Hypothalamus (tissue), 51 donors: ENCODE data around the gene EDN2.
A peak's percentile ranks its signal among the peaks of the same experiment; 100 is the strongest.

Experiments used
- DNase-seq, 51 donors: peaks; one replicate each; lab custom pipeline; 2025; lab: John Stamatoyannopoulos, UW

The EDN2 gene

GRCh38 chr1:41471658-41472057 lies 12.8 kb downstream of the EDN2 start:
- DNase-seq, result no peak

DNA sequence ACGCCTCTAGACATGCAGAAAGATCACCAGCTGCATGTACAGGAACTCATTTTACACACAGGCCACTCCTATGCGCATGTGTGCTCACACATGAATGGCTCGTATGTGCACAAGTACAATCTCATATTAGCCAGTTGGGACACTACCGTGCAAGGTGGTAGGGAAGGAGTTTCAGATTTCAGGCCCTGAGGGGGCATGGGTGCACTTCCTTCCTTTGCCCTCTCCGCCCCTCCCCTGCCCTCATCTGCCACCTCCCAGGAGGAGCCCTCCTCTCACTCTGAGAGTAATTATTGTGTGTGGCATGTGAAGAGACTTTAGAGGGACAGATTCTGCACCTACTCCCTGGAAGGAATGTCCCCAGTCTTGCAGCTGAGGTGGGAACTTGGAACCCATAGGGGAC lies 14.8 kb downstream of the EDN2 start:
- DNase-seq, result no peak

GRCh38 chr1:41468122-41468762 lies 16.2 kb downstream of the EDN2 start:
- no peak for DNase-seq

DNA sequence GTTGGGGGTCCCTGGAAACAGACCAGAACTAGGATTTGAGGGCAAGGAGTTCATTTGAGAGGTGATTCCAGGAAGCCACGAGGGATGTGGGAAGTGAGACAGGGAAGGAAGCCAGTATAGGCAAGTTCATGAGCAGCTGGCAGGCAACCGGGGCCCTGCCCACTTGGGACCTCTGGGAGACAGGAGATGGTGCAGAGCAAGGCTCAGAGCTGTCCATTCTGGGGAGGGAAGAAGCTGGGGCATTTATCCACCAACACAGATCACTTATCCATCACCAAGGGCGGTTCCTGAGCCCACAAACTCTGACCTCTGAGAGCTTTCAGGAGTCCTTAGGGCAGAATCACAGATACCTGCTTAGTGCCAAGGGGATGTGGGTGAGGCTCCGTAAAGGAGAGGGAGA lies 16.8 kb downstream of the EDN2 start:
- DNase-seq, result no peak

- DNase-seq, result no peak
Measured at GRCh38 chr1:41466146-41466545, 18.3 kb downstream of the EDN2 start.

- no peak for DNase-seq
Measured at GRCh38 chr1:41465741-41466140, 18.7 kb downstream of the EDN2 start.

GRCh38 chr1:41464885-41465284 lies 19.6 kb downstream of the EDN2 start:
- no peak for DNase-seq

GRCh38 chr1:41463516-41463915 lies 21.0 kb downstream of the EDN2 start:
- no peak for DNase-seq

GRCh38 chr1:41462680-41463004 lies 21.8 kb downstream of the EDN2 start:
- DNase-seq, result no peak

DNA sequence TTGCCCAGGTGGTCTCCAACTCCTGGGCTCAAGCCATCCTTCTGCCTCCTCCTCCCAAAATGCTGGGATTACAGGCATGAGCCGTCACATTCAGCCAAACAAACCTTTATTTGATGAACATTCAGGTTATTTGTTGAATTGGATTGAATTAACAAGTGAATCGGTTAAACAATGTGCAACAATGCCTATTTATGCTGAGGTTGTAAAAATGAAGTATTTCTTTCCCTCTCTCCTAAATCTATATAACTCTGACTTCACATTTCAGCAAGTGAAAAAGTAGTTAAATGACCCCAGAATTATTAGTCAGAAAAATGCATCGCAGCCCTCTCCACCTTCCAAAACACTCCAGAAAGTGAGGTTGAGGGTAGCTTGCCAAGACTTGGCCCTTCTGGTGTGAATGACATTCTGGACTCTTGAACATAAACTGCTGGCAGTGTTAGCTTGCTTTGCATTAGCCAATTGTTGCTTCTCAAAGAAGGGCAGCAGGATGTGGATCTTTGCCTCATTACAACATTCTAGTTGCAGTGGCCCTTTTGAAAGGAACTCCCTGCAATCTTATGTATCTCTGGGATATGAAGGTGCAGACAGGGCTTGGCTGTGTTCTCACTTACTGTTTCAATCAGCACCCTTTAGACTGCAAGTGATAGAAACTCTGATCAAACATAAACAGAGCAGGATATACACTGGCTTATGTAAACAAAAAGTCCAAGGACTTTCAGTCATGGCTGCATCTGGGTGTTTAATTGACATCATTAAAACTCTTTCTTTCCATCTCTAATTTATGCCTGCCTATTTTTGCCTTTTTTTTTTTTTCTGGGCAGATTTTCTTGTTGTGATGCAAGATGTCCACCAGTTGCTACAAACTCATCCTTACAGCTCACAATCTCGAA lies 22.4 kb downstream of the EDN2 start:
- no peak for DNase-seq

DNA sequence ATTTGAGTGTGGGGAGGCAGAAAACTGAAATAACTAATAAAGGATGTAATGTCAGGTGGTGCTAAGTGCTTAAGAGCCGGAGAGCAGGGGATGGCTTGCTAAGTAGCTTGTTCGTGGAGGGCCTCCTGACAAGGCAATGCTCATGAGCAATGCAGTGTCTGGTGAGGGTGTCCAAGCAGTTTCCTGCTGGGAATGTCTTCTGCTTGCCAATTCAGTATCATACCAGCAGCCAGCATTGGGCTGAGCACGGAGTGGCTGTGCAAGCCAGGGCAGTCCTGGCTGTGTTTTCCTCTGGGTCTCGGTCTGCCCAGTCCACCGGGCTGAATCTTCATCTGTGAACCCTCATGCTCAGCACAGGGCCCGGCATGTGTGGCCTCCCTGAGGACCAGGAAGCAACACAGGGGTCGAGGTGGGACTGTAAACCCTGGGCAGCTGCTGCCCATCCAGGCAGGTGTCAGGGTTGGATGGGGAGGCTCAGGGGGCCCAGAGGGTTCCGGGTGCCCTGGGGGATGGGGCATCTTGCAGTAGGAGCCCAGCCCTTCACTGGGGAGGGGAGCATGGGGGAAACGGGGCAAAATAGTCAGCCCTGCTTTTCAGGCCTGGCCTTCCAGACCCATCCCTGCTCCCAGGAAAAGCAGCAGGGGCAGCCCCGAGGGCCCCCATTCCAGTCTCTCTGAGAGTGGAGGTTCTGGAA lies 27.5 kb downstream of the EDN2 start:
- DNase-seq, result no peak

DNA sequence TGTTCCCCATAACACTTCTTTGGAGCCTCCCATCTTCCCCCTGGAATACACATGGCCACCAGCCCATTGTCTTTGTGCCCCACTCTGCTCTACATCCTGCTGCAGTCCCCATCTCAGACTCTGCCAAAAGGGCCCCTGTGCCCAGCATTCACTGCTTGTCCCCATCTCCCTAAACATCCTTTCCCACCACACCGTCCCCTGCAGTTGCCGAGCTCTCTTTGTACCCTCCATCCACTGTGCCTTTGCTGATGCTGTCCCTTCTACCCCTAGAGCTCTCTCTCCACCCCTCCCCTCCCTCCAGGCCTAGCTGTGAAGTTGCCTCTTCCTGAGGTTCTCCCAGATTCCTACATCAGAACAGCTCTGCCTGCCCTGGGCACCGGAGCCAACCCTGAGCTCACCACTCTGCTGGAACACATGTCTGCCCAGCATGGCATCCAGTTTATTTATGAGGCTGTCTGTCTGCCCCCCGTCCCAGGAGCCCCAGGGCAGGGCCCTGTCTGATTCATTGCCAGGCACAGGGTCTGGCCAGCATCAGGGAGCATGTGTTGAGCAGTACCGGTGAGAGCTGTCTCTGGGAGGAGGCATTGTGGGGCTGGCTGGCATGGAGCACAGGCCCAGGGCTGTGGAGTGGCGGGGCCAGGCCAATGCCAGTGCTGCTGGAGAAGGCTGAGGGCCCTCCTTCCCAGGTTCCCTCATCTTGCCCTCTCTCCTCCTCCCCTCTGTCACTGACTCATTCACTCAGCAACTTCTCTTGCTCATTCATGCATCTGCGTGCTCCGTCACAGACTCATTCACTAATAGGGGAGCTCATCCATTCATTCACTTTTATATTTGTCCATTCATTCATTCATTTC lies 28.8 kb downstream of the EDN2 start:
- peak in 19 of 51 donors; percentile 8 to 57 (median 24) for DNase-seq

GRCh38 chr1:41454406-41454805 lies 30.1 kb downstream of the EDN2 start:
- DNase-seq, result peak in 47 of 51 donors; percentile 10 to 94 (median 73)

DNA sequence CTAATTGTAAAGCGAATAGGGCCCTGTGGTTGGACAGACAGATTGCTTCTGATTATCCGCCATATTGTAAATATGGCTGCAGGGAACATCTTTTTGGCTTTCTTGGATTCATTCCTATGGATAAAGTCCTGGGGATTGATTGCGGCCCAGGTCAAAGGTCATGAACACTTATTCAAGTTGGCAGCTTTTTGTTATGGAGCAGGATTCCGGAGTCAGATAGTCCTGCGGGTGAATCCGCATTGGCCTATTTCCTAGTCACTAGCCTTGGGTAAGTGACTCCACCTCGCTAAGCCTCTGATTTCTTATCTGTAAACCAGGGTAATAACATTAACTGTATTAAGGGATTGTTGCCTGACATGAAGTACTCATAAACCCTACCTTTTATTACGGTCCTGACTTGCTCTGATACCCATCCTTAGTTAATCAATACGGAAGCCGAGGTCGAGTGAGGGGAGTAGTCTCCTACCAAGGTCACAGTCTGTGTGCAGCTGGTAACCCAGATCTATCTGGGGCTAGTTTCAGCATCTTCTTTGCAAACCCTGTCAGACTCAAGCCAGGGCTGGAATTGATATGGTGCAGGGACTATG lies 31.7 kb downstream of the EDN2 start:
- no peak for DNase-seq

DNA sequence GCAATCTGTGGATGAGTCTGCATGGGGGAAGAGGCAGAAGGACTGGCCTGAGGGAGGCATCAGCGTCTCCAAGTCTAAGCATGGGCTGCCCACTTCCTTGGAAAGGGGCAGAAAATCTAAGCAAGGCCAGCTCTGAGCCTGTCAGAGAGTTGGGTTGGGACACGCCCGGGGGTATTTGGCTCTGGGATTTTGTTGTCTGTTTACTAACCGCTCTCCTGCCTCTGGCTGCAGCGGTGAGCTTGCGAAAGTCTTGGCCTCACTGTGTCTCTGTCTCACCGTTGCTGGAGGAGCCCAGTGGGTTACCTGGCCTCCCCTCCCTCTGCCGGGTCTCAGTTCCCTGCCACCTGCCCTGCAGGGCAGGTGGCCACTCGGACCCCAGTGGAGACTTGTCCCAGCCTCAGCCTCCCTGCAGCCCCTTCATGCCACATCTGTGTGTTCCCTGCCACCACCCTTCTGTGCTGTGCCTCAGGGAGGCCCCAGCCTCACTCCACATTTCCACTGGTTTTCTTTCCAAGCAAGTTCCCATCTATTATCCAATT lies 33.7 kb downstream of the EDN2 start:
- no peak for DNase-seq

- no peak for DNase-seq
Measured at GRCh38 chr1:41449326-41449921, 35.1 kb downstream of the EDN2 start.

DNA sequence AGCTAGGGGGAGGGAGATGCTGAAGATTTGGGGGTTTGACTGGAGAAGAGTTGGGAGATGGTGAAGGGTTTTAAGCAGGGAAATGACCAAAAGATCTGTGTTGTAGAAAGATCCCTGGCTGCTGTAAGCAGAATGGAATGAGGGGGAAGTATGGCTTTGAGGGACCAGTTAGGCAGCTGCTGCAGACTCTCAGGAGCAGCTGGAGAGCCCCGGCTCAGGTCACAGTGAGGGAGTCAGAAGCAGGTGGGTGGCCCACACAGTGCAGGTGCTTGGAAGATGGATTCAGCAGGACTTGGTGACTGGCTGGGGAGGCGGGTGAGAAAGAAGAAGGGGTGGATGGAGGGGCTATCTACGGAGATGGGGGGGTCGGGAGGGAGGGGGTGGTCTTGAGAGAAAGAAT lies 35.7 kb downstream of the EDN2 start:
- DNase-seq, result no peak

- DNase-seq, result no peak
Measured at GRCh38 chr1:41447995-41448770, 36.3 kb downstream of the EDN2 start.
